DMS 273 treated with DMSO at 0.1 percent for 48 hours (cell line): ENCODE measurements around the gene HSP90AB1.

ENCODE experiments used
- DNase-seq: peaks from one replicate; lab custom pipeline; 2025; lab: John Stamatoyannopoulos, UW

The HSP90AB1 gene

GRCh38 chr6:44246663-44247337 is at the start of gene HSP90AB1:
HSP90AB1 (plus strand) TSS chr6:44247101; CDS start chr6:44248630, 1,529 bp downstream.
- peak; percentile 95 for DNase-seq

DNA sequence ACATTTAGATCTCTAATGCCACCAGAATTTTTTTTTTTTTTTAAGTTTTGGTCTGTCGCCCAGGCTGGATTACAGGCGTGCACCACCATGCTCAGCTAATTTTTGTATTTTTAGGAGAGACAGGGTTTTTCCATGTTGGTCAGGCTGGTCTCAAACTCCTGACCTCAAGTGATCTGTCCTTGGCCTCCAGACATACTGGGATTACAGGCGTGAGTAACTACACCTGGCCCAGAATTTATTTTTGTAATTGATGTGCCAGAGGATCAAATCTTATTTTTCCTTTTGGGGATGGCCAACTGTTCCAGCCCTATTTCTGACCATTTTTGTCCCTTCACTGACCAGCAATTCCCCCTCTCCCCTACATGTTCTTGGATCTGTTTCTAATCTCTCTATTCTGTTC is 48.2 kb upstream of the HSP90AB1 start:
- DNase-seq, result no peak

- DNase-seq, result no peak
Measured at GRCh38 chr6:44199883-44200282, 47.0 kb upstream of the HSP90AB1 start.

DNA sequence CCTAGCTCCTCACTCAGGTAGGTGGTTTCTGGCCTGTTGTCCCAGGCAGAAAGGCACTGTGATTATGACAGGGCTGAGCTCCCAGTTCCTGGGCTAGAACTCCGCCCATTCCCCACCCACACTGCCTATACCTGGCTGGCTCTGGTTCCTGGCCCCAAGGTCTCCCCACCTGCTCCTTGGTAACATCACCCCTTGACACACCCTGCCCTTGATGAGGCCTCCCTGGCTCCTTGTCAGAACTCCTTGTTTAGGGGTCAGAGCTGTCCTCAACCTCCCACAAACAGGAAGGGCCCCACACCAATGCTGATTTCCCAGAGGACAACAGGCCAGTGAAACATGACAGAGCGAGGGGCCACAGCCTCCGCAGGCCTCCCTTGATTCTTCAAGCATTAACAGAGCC is 45.7 kb upstream of the HSP90AB1 start:
- DNase-seq, result no peak

DNA sequence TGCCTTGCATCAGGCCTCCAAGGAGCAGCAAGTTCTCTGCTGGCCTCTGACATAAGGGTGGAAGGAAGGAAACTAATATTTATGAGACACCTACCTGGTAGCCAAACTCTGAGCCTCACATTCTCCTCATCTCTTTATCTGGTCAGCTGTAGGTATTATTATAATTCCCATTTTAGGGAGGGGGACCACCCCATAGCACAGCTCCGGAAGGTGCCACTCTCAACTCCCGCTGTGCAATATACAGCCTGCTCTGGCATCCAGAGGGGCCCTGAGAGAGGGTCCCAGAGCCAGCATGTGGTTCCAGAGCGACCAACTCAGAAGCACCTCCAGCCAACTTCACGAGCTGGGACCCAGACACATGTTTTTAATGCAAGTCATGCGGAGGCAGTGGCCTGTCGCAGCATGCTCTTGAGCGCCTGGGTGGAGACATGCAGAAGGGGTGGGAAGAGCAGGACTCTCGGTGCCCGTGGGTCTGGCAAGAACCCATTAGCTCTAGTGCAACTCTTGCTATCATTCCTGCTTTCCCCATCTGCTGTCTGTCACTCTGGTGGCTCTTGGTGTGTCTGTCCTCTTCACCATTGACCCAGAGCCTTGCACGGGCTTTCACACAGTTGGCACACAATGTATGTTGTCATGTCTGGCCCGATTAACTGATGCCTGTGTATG is 45.1 kb upstream of the HSP90AB1 start:
- no peak for DNase-seq

- DNase-seq, result no peak
Measured at GRCh38 chr6:44202332-44202971, 44.4 kb upstream of the HSP90AB1 start.

DNA sequence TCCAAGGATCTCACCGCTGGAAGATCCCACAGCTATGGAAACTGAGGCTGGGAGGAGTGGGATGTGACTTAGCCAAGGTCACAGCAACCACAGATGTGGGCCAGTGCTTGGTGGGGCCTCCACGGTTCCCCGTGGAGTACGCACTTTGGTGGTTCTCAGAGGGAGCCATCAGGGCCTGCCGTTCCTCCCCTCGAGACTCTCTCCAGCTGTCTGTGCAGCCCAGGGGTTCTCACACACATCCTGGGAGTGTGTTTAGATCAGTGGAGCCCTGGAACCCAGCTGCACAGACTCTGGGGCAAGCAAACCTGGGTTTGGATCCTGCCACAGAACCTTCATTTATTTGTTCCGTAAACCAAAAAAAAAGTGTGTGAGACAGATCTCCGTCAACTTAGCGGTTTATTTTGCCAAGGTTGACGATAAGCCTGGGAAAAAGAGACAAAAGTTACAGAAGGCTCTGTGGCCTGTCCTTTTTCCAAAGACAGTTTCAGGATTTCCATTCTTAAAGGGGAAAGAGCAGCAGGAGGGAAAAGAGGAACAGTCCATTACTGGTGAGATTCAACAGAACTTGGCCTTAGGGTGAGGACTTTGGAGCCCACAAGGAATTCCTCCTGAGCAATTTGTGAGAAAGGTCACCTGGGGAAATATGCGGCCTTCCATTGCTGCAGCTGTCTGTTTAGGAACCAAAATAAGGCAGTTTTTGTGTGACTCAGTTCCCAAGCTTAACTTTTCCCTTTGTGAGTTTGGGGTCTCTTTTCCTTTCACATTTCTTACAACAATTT is 43.7 kb upstream of the HSP90AB1 start:
- no peak for DNase-seq

DNA sequence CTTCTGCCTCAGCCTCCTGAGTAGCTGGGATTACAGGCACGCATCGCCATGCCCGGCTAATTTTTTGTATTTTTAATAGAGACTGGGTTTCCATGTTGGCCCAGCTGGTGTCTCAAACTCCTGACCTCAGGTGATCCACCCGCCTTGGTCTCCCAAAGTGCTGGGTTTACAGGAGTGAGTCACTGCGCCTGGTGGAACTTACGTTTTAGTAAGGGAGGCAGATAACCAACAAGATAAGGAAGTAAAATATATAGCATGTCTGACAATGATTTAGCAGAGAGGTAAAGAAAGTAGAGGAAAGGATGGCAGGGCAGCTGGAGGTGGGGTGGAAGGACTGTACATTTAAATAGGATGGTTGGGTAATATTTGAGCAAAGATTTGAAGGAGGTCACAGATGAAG is 42.9 kb upstream of the HSP90AB1 start:
- no peak for DNase-seq

- no peak for DNase-seq
Measured at GRCh38 chr6:44207966-44208365, 38.9 kb upstream of the HSP90AB1 start.

DNA sequence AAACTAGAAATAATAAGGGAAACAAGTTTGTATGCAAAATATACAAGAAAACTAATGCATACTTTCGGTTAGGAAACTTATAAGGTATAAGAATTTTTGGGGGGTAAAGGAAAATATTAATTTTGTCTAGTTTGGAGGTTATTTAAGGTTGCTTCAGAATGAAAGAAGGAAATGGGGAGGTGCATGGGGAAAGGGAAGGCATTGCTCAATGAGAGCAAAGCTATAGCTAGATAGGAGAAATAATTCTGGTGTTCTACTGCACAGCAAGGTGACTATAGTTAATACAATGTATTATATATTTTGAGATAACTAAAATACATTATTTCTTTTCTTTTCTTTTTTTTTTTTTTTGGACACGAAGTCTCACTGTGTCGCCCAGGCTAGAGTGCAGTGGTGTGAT is 35.6 kb upstream of the HSP90AB1 start:
- no peak for DNase-seq

GRCh38 chr6:44214307-44214706 is 32.6 kb upstream of the HSP90AB1 start:
- DNase-seq, result no peak

DNA sequence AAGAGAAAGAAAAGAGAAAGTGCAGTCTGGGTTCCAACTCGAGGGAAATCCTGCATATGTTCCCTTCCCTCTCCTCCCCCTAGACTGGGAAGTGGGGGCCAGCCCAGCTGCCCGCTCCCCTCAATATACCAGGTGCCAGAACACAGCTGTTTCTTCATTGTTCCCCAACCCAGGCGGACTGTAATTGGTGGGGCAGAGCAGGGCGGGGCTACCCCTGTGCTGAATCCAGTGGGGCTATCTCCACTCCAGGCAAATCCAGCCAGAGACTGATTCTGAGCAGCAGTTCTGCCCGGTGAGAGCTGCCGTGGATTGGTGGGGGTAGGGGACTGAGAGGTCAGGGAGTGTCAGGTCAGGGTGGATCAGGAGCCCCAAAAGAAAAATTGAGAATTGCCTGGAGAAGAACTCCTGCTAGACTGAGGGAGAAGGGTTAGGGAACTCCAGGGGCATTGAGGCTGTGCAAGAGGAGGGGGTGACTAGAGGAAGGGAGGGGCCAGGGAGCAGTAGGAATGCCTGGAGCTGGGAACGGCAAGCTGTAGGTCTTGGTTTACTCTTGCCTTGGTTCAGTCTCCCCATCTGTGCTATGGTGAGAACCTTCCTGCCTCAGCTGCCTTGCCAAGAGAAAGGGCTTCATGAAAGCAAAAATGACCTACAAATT is 30.1 kb upstream of the HSP90AB1 start, which contains the start of gene MYMX:
Gene MYMX, plus strand, starts transcription at position 250 of the 655 bp plus-strand sequence. CDS start 546 bp downstream, outside the sequence.
- DNase-seq, result peak; percentile 55

DNA sequence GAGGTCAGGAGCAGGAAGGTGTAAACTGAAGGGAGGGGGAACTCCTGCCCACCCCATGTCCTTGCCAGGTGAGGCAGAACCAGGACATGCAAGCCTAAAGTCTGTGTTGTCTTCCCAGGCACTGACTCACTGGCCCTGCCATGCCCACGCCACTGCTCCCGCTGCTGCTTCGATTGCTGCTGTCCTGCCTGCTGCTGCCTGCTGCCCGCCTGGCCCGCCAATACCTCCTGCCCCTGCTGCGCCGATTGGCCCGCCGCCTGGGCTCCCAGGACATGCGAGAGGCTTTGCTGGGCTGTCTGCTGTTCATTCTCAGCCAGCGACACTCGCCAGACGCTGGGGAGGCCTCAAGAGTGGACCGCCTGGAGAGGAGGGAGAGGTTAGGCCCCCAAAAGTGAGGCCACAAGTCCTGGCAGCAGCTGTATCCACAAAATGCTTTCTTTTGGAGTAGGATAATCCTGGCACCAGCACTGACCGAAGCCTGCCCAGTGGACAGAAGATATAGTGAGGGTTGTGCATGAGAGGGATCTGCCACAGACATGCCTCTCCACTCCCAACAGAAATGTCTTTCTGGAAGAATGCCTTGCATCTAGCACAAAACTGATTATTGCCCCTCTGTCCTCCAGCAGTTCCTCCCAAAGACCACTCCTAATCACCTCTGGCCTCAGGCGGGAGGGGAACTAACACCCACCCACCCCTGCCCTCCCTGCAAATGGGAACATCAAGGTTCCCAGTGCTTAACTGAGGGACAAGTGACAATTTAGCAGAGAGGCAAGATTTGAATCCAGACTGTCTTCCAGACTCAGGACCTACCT is 29.4 kb upstream of the HSP90AB1 start:
- DNase-seq, result peak; percentile 55

GRCh38 chr6:44219053-44219814 is 27.7 kb upstream of the HSP90AB1 start:
- DNase-seq, result no peak

- no peak for DNase-seq
Measured at GRCh38 chr6:44219815-44220784, 26.8 kb upstream of the HSP90AB1 start.

DNA sequence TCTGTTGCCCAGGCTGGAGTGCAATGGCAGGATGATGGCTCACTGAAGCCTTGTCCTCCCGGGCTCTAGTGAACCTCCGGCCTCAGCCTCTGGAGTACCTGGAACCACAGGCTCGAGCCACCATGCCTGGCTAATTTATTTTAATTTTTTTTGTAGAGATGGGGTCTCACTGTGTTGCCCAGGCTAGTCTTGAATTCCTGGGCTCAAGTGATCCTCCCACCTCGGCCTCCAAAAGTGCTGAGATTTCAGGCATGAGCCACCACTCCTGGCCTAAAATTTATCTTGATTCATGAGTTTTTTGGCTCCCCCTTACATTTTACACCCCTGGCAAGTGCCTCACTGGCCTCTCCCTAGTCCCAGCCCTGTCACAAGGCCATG is 26.0 kb upstream of the HSP90AB1 start:
- DNase-seq, result no peak

- DNase-seq, result peak; percentile 83
Measured at GRCh38 chr6:44221291-44221960, 25.5 kb upstream of the HSP90AB1 start.

DNA sequence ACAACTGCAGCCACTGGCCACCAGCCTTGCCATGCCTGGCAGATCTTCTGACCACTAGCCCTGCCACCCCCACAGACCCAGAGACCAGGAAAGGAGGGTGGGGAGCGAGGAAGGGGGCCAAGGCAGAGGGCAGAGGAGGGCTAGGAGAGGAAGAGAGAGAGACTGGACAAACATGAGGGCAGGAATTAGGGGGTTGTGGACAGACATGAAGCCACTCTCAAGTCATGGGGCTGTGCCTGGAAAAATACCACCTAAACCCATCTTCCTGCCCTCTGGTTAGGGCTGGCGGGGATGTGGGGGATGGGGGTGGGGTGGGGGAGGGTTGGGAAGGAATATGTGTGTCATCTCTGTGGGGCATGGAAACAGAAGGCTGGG is 25.0 kb upstream of the HSP90AB1 start:
- DNase-seq, result no peak
